ENCODE data around the gene AK5. TPM values are rescaled to one million over a fixed set of nuclear protein-coding genes. Genes with fewer than 3 reads are reported as not detected.

The AK5 gene
- total RNA-seq, 1 donor from 2014 or later = not detected

DNA sequence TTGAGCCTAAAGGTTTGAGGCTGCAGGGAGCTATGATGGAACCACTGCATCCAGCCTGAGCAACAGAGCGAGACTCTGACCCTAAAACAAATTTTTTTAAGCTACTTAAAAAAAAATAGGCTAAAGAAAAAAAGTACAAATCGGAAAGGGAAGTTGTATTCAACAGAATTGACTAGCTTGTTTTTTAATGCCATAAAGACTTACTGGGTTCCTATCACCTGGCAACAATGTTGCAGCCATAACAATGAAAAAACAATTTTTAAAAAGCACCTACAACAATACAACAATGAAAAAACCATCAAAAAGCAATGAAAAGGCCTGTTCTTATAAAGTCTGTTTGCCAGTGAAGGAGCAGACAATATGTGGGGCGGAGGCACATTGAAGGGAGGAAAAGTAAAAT, 42.5 kb upstream of the AK5 start:
- no peak overlapping the region for H3K27ac Mint-ChIP-seq
- H3K4me1 Mint-ChIP-seq = peaks cover 9% of the 10 kb centered on the region
- H3K36me3 Mint-ChIP-seq = no peaks in the 10 kb centered on the region
- peaks cover 3% of the 10 kb centered on the region for H3K27me3 Mint-ChIP-seq (ENCODE audit: low read depth)
- TF ChIP-seq, protein P1, sequence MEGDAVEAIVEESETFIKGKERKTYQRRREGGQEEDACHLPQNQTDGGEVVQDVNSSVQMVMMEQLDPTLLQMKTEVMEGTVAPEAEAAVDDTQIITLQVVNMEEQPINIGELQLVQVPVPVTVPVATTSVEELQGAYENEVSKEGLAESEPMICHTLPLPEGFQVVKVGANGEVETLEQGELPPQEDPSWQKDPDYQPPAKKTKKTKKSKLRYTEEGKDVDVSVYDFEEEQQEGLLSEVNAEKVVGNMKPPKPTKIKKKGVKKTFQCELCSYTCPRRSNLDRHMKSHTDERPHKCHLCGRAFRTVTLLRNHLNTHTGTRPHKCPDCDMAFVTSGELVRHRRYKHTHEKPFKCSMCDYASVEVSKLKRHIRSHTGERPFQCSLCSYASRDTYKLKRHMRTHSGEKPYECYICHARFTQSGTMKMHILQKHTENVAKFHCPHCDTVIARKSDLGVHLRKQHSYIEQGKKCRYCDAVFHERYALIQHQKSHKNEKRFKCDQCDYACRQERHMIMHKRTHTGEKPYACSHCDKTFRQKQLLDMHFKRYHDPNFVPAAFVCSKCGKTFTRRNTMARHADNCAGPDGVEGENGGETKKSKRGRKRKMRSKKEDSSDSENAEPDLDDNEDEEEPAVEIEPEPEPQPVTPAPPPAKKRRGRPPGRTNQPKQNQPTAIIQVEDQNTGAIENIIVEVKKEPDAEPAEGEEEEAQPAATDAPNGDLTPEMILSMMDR (IDR thresholded peaks at IDR 0.05; ENCODE audit: unreplicated experiment) = no peak
- DNase-seq (ENCODE audit: low spot score in 2 of 2, unreplicated experiment in 2 of 2) = no peak
- peaks cover 10% of the 10 kb centered on the region for H3K9me3 Mint-ChIP-seq
- H3K4me3 Mint-ChIP-seq = no peak overlapping the region

DNA sequence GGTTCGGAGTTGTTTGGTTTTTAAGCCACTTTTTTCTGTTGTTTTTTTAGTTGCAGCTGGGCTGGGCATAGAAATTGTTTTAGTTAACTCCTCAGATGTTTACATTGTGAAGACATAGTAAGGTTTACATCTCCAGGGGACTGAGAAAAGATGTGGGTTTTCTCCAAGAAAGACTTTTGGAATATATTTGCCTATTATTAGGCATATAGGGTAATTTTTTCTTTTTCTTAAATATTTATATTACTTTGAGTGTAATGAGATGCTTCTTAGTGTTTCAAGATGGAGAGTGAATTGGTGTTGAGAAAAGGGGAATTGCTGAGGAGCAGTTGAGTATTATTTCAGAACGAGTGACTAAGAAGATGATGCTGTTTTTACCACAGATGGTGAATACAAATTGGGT, 36.0 kb upstream of the AK5 start:
- Mint-ChIP-seq H3K4me3 (no peak overlapping the region), H3K27me3 (ENCODE audit: low read depth) (no peaks in the 10 kb centered on the region), H3K4me1 (no peaks in the 10 kb centered on the region), H3K9me3 (peaks cover 39% of the 10 kb centered on the region), H3K36me3 (no peaks in the 10 kb centered on the region), H3K27ac (no peak overlapping the region)
- DNase-seq (ENCODE audit: low spot score in 2 of 2, unreplicated experiment in 2 of 2) = no peak
- TF ChIP-seq, protein P1 (IDR thresholded peaks at IDR 0.05; ENCODE audit: unreplicated experiment) = no peak

DNA sequence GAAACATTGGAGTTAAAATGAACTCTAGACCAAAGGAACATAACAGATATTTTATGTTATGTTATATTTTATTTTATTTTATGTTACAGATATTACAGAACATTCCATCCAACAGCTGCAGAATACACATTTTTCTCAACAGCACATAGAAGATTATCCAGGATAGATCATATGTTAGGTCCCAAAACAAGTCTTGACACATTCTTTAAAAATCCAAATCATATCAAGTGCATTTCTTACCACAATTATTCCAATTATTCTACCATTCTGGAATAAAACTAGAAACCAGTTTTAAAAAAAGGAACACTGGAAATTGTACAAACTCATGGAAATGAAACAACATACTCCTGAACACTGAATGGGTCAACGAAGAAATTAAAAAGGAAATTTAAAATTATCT, 31.7 kb upstream of the AK5 start:
- Mint-ChIP-seq H3K4me3 (no peak overlapping the region), H3K27ac (no peak overlapping the region), H3K4me1 (no peaks in the 10 kb centered on the region), H3K27me3 (ENCODE audit: low read depth) (no peaks in the 10 kb centered on the region), H3K9me3 (peaks cover 61% of the 10 kb centered on the region), H3K36me3 (no peaks in the 10 kb centered on the region)
- TF ChIP-seq, protein P1 (IDR thresholded peaks at IDR 0.05; ENCODE audit: unreplicated experiment) = no peak
- DNase-seq (ENCODE audit: low spot score in 2 of 2, unreplicated experiment in 2 of 2) = no peak

DNA sequence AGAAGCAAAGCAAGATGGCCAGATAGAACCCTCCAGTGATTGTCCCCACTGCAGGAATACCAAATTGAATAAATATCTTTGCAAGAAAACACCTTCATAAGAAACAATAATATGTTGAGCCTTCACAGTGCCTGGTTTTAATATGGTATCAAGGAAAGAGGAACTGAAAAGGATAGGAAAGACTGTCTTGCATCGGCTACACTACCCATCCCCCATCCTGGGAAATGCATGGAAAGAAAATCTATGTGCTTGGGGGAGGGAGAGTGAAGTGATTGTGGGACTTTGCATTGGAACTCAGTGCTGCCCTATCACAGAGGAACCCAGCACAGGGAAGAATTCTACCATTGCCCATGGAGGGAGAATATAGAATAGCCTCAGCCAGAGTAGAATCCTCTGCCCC, 28.6 kb upstream of the AK5 start:
- H3K4me1 Mint-ChIP-seq = no peaks in the 10 kb centered on the region
- H3K4me3 Mint-ChIP-seq = no peak overlapping the region
- TF ChIP-seq, protein P1 (IDR thresholded peaks at IDR 0.05; ENCODE audit: unreplicated experiment) = no peak
- no peaks in the 10 kb centered on the region for H3K36me3 Mint-ChIP-seq
- no peak for DNase-seq (ENCODE audit: low spot score in 2 of 2, unreplicated experiment in 2 of 2)
- H3K27ac Mint-ChIP-seq = no peak overlapping the region
- H3K27me3 Mint-ChIP-seq (ENCODE audit: low read depth) = no peaks in the 10 kb centered on the region
- H3K9me3 Mint-ChIP-seq = peaks cover 71% of the 10 kb centered on the region

DNA sequence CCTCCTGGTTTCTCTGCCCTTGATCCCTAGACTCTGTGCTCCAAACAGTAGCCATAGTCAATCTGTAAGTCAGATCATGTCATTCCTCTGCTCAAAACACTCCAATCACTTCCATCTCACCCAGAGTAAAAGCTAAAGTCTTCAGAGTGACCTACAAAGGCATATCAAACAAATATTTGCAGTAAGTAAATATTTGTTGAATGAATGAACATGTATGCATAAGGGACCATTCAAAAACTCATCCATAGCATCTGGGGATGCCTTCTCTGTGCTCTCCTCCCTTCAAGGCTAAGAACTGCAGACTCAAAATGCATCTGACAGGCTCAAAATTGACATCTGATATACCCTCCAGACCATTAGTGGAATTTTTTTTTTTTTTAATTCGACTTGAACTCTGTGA, 18.1 kb upstream of the AK5 start:
- Mint-ChIP-seq H3K27me3 (ENCODE audit: low read depth) (peaks cover 21% of the 10 kb centered on the region), H3K27ac (no peak overlapping the region), H3K4me1 (no peaks in the 10 kb centered on the region), H3K4me3 (no peak overlapping the region), H3K9me3 (no peaks in the 10 kb centered on the region), H3K36me3 (no peaks in the 10 kb centered on the region)
- DNase-seq (ENCODE audit: low spot score in 2 of 2, unreplicated experiment in 2 of 2) = no peak
- TF ChIP-seq, protein P1 (IDR thresholded peaks at IDR 0.05; ENCODE audit: unreplicated experiment) = no peak

DNA sequence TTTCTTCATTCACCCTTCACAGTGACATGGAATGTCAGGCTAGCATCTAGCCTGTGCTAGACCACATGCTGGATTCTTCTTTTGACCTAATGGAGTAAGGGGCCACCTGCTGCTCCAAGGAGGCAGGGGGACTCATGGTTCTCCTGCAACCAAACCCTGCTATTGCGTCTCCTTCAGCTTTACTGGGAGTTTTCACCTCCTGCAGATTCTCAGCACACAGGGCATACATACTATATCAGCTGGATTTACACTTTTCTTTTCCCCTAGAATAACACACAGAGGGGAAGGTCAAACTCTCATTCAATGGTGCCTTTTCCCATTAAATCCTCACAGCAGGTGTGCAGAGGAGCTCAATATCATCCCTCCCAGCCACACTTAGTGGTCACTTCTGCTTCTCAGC, 16.6 kb upstream of the AK5 start:
- H3K4me3 Mint-ChIP-seq = no peak overlapping the region
- no peaks in the 10 kb centered on the region for H3K9me3 Mint-ChIP-seq
- no peak overlapping the region for H3K27ac Mint-ChIP-seq
- TF ChIP-seq, protein P1 (IDR thresholded peaks at IDR 0.05; ENCODE audit: unreplicated experiment) = no peak
- no peaks in the 10 kb centered on the region for H3K36me3 Mint-ChIP-seq
- H3K27me3 Mint-ChIP-seq (ENCODE audit: low read depth) = peaks cover 24% of the 10 kb centered on the region
- H3K4me1 Mint-ChIP-seq = no peaks in the 10 kb centered on the region
- no peak for DNase-seq (ENCODE audit: low spot score in 2 of 2, unreplicated experiment in 2 of 2)
